Stimulated activated CD8-positive, alpha-beta memory T cell treated with anti-CD3 and anti-CD28 coated beads, Interleukin-7, amount 100 ng/mL, for 4 hours (primary cell): ENCODE results near the gene MB.
A peak's percentile ranks its signal among the peaks of the same experiment; 100 is the strongest.

ENCODE experiments used
- DNase-seq, 2 donors: peaks; one replicate each; pipeline ENCODE4 v3.0.0-alpha.2; 2020; ENCODE audit warnings: low read depth in 2 of 2

The MB gene

GRCh38 chr22:35594686-35595085, 22.4 kb downstream of the MB start:
- no peak for DNase-seq

DNA sequence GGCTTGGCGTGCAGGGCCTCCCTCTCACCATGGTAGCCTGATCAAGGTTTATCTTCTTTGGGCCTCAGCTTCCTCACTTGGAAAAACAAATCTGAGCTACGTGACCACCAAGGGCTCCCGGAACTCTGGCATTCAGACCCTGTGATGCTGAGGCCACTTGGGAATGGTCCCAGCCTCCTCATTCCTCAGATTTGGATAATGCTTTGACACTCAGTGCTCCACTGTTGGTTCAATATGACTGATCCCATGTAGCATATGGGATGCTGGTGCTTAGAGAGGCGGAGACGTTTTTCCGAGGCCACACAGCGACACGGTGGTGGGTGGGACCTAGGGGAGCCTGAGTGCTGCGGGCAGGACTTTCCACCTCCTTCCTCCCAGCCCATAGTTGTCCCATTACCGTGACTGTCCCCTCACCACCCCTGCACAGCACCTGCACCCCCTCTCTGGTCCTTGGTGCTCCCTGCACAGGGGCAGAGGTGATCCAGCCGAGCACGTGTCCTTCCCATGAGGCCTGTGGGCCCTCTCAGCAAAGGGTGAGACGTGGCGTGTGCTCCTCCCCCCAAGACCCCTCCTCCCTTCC, 23.1 kb downstream of the MB start:
- no peak for DNase-seq

GRCh38 chr22:35593071-35593890, 23.8 kb downstream of the MB start:
- DNase-seq = no peak

DNA sequence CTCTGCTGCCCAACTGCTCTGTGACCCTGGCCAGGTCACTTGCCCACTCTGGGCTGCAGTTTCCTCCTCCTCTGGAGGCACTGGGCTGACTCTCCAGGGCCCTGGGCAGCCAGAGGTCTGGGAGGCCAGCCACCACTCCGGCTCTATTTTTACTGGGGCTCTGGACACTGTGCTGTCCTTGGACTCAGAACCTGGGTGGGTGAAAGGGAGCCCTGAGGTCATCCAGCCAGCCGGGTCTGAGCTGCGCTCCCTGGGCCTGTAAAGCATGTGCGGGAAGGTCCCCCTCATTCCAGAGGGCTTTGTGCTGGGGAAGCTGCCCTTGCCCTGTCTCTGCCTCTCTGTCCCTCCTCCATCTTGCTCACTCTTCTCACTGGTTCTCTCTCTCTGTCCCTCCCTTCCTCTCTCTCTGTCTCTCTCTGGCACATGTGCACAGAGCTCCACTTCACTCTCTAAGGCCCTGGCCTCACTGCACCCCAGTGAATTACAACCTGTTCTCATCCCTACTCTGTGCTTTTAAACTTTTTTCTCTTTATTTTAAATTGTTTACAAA, 24.6 kb downstream of the MB start:
- no peak for DNase-seq

DNA sequence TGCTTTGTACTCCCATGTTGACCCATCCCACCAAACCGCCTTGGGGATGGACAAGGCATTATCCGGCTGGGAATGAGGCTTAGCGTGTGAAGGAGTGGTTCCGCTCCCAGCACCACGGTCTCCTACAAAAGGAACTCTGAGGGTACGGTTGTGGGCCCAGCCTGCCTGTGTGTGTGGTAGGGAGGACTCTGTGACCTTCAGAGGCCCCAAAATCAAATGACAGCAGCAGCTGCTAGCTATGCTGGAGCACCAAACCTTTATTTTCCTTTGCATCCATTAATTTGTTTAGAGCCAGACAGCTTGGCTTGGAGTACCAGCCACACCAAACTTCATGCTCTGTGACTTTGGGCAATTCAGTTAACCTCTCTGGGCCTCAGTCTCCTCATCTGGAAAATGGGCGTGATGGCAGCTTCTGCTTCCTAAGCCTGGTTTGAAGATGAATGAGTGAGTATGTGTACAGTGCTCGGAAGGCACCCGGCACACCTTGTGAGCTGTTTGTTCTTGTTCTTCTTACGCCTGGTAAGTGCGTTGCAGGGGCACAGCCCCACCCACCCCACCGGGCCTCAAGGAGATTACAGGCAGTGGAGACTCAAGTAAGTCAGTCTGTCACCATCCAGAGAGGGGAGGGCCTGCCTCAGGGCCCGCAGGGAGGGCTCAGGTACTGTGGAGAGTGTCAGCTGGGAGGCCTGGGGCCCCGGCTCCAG, 25.3 kb downstream of the MB start:
- no peak for DNase-seq

DNA sequence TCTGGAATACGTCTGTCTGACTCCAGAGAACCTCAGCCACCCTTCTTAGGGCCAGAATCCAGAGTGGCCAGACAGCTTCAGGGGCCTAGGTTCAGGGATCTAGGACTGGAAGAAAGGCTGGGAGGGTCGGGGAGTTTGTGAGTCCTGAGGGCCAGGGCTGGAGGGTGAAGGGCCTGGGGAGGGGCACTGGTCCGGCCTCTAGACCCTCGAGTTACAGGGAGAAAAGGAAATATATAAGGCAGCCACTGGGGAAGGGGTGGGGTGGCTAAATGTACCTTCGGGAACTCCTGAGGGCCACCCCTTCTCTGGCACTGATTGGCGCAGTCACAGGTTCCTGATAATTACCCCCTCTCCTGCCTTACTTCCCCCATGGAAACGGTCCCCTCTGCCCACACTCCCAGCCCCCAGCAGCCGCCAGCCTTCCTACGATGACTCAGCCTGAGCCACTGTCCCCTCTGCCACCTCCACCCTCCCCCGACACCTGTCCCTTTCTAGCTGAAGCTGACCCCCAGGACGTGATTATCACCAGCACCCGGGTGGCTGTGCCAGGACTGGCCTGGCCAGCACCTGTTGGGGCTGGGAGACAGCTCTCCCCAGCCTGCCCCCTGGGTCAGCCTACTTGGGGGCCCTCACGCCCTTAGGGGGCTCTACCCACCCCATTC, 26.4 kb downstream of the MB start:
- DNase-seq = no peak

DNA sequence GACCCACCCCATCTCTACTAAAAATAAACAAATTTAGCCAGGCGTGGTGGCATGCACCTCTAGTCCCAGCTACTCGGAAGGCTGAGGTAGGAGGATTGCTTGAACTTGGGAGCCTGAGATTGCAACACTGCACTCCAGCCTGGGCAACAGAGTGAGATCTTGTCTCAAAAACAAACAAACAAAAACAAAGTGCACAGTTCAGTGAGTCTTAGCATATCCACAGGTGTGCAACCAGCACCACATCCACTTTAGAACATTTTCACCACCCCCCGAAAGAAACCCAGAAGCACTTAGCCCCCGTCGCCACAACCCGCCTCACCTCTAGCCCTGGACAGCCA, 27.4 kb downstream of the MB start:
- no peak for DNase-seq

DNA sequence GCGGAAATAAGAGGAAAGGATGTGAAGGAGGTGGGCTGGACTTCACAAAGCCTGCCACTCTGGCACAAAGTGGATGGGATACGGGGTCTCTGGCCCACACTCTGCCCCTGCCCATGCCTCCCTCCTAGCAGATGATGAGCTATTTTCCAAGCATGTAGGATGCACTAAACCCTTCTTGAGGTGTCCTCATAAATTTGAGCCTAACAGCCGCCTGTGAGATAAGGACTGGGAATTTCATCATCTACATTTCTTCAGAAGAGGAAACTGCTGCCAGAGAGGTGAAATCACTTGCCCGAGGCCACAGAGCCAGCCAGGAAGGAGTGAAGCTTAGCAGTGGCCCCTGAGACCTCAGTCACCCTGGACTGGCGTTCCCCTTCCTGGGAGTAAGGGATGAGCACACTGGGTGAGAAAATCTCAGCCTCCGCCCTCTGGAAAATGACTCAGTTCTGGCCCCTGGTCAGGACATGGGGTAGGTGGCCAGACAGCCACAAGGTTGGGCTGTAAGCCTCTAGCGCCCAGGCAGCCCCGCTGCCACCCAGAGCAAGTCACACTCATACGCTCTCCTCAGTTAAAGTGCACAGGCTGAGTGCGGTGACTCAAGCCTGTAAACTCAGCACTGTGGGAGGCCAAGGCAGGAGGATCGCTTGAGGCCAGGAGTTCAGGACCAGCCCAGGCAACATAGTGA, 27.9 kb downstream of the MB start:
- no peak for DNase-seq

- no peak for DNase-seq
Measured at GRCh38 chr22:35587896-35588295, 29.2 kb downstream of the MB start.

GRCh38 chr22:35587447-35587870, 29.7 kb downstream of the MB start:
- DNase-seq = no peak

DNA sequence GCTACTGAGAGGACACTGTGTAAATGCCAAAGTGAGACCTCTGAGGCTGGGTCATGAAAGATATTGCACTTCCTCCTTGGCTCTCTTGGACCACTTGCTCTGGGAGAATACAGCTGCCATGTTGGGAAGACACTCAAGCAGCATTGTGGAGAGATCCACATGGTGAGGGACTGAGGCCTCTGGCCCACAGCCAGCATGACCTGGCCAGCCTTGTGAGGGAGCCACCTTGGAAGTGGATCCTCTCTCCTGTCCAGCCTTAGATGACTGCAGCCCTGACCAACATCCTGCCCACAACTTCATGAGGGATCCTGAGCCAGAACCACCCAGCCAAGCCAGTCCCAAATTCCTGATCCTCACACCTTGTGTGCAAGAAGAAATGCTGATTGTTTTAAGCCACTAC, 30.4 kb downstream of the MB start:
- DNase-seq = no peak

DNA sequence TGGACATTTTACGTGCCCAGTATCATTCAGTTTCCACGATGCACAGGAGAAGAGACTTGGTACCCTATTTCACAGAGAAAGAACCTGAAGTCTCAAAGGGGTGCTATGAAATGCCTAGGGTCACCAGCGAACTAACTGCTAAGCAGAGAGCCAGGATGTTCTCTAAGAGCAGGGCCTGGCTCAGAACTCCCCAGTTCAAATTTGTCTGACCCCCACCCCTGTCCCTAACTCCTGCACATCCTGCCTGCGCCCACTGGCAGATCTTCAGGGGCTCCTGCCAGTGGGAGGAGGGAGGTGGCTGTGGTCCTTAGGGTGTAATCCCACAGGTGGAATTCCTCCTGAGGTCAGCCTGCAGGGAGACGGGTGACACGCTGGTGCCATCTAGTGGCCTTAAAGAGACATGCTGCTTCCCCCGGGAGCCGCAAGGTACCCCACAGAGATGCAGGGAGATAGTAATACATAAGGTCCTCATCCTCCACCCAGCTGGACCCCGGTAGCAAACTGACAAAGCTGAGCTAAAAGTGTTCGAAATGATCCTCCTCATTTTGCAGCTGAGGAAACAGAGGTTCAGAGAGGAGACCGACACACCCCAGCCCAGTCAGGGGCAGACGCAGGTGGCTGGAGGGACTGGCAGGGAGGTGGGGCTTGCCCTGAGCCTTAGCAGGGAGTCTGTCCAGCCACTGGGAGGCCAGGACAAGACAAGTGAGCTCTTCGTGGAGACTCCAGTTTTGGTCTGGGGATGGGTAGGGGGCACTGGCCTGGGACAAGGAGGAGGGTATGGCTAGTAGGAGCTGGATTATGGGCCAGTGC, 34.1 kb downstream of the MB start:
- DNase-seq = peak; percentile 8 to 15

GRCh38 chr22:35582218-35582860, 34.8 kb downstream of the MB start:
- DNase-seq = no peak

DNA sequence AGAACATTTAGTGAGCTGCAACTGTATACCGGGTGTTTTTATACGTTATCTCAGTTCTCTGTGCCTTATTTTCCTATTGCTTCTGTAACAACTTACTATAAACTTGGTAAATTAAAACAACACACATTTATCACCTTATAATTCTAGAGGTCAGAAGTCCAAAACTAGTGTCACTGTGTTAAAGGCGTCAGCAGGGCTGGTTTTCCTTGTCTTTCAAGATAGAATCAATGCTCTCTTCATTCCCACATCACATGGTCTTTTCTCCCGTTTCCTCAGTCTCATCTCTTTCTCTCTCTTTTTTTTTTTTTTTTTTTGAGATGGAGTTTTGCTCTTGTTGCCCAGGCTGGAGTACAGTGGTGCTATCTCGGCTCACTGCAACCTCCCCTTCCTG, 36.1 kb downstream of the MB start:
- no peak for DNase-seq

DNA sequence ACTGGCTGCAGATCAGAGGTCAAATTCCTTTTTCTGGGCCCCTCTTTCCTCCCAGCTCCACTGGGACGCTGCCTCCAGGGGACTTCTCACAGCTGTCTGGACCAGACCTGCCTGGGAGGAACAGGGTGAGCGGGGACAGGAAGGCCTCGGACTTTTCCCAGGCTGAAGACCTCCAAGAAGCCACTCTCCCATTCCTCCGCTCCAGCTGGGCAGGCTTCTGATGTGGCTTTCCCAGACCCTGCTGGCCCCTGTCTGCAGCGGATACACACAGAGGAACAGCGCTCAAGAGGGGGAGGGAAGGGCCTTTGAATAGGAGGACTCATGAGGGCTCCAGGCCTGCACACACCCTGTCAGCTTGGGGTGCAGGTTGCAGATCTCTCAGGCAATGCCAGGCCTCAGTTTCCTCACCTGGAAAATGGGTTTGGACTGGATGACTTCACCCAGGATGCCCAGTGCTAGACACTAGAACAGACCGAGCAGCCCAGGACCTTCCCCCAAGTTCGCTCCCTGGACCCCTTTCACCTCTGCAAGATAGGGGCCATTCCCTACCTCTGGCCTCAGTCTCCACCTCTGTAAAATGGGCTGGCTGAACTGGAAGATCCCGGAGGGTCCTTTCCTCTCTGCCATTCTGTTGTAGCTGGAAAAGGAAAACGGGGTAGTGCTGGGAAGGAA, 36.6 kb downstream of the MB start:
- no peak for DNase-seq

DNA sequence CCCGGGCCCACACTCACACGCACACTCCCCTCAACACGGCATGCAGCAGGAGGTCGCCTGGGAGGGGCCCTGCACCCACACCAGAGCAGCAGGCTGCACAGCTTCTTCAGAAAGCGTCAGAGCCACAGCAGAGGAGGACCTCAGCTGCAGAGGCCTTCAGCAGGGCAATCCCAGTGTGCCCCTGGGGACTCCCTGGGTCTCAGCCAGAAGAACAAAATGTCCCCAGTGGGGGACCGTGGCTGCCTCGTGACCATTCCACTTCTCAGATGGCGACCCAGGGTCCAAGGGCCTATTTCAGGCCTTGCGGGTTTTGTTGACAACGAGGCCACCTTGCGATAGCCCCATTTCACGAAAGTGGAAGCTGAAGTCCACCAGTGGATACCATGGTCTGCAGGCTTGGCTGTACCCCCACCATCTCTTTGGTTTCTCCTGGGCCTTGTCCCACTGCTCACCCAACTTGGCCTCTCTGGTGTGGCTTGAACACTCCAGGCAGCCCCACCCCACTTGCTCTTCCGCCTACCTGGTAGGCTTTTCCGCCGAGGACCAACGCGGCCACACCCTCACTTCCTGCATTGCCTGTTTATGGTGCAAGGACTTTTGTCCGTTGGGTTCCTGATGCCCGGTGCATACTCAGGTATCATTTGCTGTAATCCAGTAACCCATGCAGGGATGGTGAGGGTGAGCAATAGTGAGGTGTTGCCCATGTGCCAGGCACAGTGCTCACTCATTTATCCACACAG, 38.1 kb downstream of the MB start:
- no peak for DNase-seq

GRCh38 chr22:35577799-35578659, 39.1 kb downstream of the MB start:
- DNase-seq = no peak

DNA sequence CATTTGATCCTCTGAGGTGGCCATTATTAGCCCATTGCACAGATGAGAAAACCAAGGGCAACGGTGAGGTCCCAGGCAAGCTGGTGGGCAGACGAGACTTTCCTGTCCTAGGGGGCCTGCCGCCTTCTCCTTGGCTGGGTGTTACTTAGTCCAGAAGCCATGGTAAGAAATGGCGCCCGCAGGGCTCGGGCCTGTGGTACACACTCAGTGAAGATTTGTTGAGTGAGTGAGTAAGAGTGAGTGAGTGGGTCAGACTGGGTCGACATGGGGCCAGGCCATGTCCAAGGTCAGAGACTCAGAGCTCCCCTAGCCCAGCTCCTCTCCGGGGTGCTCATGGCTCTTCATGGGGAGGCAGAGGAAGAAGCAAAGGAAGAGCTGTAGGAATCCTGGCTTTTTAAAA, 40.5 kb downstream of the MB start:
- DNase-seq = no peak
